ENCODE measurements around the gene S100A10.

S100A10 gene

GRCh38 chr1:151988405-151988923 lies 5.2 kb downstream of the S100A10 start:
- in situ Hi-C loops (cut with HindIII; ENCODE audit: low sequenced_read_pairs): no loop called here

- in situ Hi-C loops (cut with HindIII; ENCODE audit: low sequenced_read_pairs): no loop called here
Measured at GRCh38 chr1:151986501-151987190, 7.0 kb downstream of the S100A10 start.

- in situ Hi-C loops (cut with HindIII; ENCODE audit: low sequenced_read_pairs): no loop called here
Measured at GRCh38 chr1:151985768-151986167, 7.9 kb downstream of the S100A10 start.

GRCh38 chr1:151985270-151985669 lies 8.4 kb downstream of the S100A10 start:
- in situ Hi-C loops (cut with HindIII; ENCODE audit: low sequenced_read_pairs): no loop called here

- in situ Hi-C loops (cut with HindIII; ENCODE audit: low sequenced_read_pairs): no loop called here
Measured at GRCh38 chr1:151984313-151984956, 9.2 kb downstream of the S100A10 start.

GRCh38 chr1:151982300-151983005 lies 11.2 kb downstream of the S100A10 start:
- in situ Hi-C loops (cut with HindIII; ENCODE audit: low sequenced_read_pairs): no loop called here

- in situ Hi-C loops (cut with HindIII; ENCODE audit: low sequenced_read_pairs): no loop called here
Measured at GRCh38 chr1:151981178-151981525, 12.5 kb downstream of the S100A10 start.

- in situ Hi-C loops (cut with HindIII; ENCODE audit: low sequenced_read_pairs): no loop called here
Measured at GRCh38 chr1:151980287-151981177, 13.1 kb downstream of the S100A10 start.

- in situ Hi-C loops (cut with HindIII; ENCODE audit: low sequenced_read_pairs): no loop called here
Measured at GRCh38 chr1:151978922-151979321, 14.7 kb downstream of the S100A10 start.

GRCh38 chr1:151977662-151978230 lies 15.9 kb downstream of the S100A10 start:
- in situ Hi-C loops (cut with HindIII; ENCODE audit: low sequenced_read_pairs): no loop called here

GRCh38 chr1:151976858-151977257 lies 16.8 kb downstream of the S100A10 start:
- in situ Hi-C loops (cut with HindIII; ENCODE audit: low sequenced_read_pairs): no loop called here

- in situ Hi-C loops (cut with HindIII; ENCODE audit: low sequenced_read_pairs): no loop called here
Measured at GRCh38 chr1:151976015-151976343, 17.7 kb downstream of the S100A10 start.

- in situ Hi-C loops (cut with HindIII; ENCODE audit: low sequenced_read_pairs): no loop called here
Measured at GRCh38 chr1:151975311-151976014, 18.2 kb downstream of the S100A10 start.

- in situ Hi-C loops (cut with HindIII; ENCODE audit: low sequenced_read_pairs): no loop called here
Measured at GRCh38 chr1:151972542-151973248, 21.0 kb downstream of the S100A10 start.

GRCh38 chr1:151970626-151971025 lies 23.0 kb downstream of the S100A10 start:
- in situ Hi-C loops (cut with HindIII; ENCODE audit: low sequenced_read_pairs): no loop called here

GRCh38 chr1:151970128-151970527 lies 23.5 kb downstream of the S100A10 start:
- in situ Hi-C loops (cut with HindIII; ENCODE audit: low sequenced_read_pairs): no loop called here

GRCh38 chr1:151968791-151969399 lies 24.8 kb downstream of the S100A10 start:
- in situ Hi-C loops (cut with HindIII; ENCODE audit: low sequenced_read_pairs): no loop called here

GRCh38 chr1:151968058-151968457 lies 25.6 kb downstream of the S100A10 start:
- in situ Hi-C loops (cut with HindIII; ENCODE audit: low sequenced_read_pairs): no loop called here

- in situ Hi-C loops (cut with HindIII; ENCODE audit: low sequenced_read_pairs): no loop called here
Measured at GRCh38 chr1:151967091-151967490, 26.6 kb downstream of the S100A10 start.

Measured in DLD1 (cell line).